Thyroid gland (tissue), 4 donors: Measurements from ENCODE around the gene FLRT2. TPM values are rescaled to one million over a fixed set of nuclear protein-coding genes. Genes with fewer than 3 reads are reported as not detected.

Experiments
- DNase-seq, 2 donors: peaks; one replicate each; pipeline ENCODE4 v3.0.0-alpha.2; 2019
- H3K27ac ChIP-seq, 3 donors: fragments of 200-600 bp; sonication (generic); 1 replicate in 2 of 3; 2 replicates in 1 of 3; pipeline ENCODE4 v1.5.1; 2016 to 2019; ENCODE audit warnings: mild to moderate bottlenecking in 1 of 3, moderate library complexity in 1 of 3
- H3K27me3 ChIP-seq: fragments of 200-600 bp; sonication (generic); one replicate; pipeline ENCODE4 v1.5.1; 2019
- H3K36me3 ChIP-seq, 2 donors: fragments of 200-600 bp; sonication (generic); one replicate each; pipeline ENCODE4 v1.5.1; 2016 to 2019
- H3K4me1 ChIP-seq, 2 donors: fragments of 200-600 bp; sonication (generic); one replicate each; pipeline ENCODE4 v1.5.1; 2017 to 2019
- H3K4me3 ChIP-seq, 3 donors: fragments of 200-600 bp; sonication (generic); replicated peaks in 1 of 3; 1 replicate in 2 of 3; 2 replicates in 1 of 3; pipeline ENCODE4 v1.5.1; 2016; ENCODE audit warnings: mild to moderate bottlenecking in 1 of 3
- H3K9me3 ChIP-seq: fragments of 200-600 bp; sonication (generic); one replicate; pipeline ENCODE4 v1.5.1; 2017
- POLR2A ChIP-seq, 2 donors: fragments of 450-650 bp; IDR thresholded peaks; one replicate each; pipeline ENCODE4 v1.6.1; 2017; ENCODE audit warnings: antibody characterized with exemption in 2 of 2, mild to moderate bottlenecking in 2 of 2, moderate library complexity in 1 of 2
- WGBS, 2 donors: methylation state at CpG; one replicate each; pipeline ENCODE4 v1.1.5; 2017; 5-methylcytosine and 5-hydroxymethylcytosine counted together
- intact Hi-C: fragments of 100-400 bp; cut with DNase I; formaldehyde crosslinking; loops from one replicate; pipeline ENCODE4 v1.15.1; 2023
- total RNA-seq, 4 donors: library from RNA; depleted of rRNA; stranded (reverse); fragments of >200 nt; gene quantifications; one replicate each; pipeline ENCODE4 v1.2.3, GENCODE V29; 2016
- TF ChIP-seq, protein P1 (sequence below), 6 experiments: fragments of 200-600 bp in 3 of 6; fragments of 450-650 bp in 3 of 6; sonication (generic) in 3 of 6; IDR thresholded peaks; one replicate each; pipeline ENCODE4 v1.5.1; 2016 to 2019; ENCODE audit warnings: antibody characterized with exemption in 6 of 6, mild to moderate bottlenecking in 2 of 6, inconsistent platforms in 1 of 6, moderate library complexity in 1 of 6

Gene FLRT2
- total RNA-seq, 4 donors from 2014 or later: 9.3 to 38.9 (median 23.5) TPM

DNA sequence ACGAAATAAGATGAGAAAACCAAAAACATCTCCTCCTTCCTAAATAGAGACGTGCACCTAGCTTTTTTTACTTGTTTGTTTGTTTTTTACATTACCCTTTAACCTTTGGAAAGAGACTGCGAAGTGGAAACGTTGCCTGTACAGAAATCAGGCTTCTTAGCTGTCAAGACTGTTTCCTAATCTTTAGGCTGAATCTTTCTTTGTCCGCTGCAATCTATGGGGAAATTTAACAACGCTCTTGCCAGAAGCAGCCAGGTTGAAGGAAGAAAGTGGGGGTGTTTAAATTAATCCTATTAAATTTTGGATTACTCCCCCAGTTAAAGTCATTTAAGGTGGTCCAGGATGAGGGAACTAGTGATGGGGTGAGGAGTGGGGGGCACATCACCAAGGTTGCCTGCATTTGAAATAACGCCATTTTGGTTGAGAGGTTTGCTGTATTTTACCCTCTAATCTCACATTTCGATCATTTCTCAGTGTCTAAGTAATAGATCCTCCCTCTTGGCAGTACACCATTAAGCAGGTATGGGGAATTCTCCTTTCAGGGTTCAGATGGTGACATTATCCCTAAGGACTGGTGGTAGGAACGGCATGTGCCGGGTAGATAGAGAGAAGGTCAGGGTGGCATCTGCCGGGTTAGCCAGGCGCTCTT lies 2.6 kb downstream of the FLRT2 start:
- intact Hi-C loops: no loop called here
- Histone ChIP-seq H3K27ac (peak overlapping the region in 2 of 3 donors; percentile 64 to 79), H3K4me3 (peak overlapping the region; percentile 43 to 67 (median 53)), H3K4me1 (peaks cover 7 to 44% of the 10 kb centered on the region in 2 donors), H3K27me3 (no peaks in the 10 kb centered on the region), H3K36me3 (no peaks in the 10 kb centered on the region), H3K9me3 (no peaks in the 10 kb centered on the region)
- TF ChIP-seq POLR2A (IDR thresholded peaks at IDR 0.05): no peak
- TF ChIP-seq, protein P1, sequence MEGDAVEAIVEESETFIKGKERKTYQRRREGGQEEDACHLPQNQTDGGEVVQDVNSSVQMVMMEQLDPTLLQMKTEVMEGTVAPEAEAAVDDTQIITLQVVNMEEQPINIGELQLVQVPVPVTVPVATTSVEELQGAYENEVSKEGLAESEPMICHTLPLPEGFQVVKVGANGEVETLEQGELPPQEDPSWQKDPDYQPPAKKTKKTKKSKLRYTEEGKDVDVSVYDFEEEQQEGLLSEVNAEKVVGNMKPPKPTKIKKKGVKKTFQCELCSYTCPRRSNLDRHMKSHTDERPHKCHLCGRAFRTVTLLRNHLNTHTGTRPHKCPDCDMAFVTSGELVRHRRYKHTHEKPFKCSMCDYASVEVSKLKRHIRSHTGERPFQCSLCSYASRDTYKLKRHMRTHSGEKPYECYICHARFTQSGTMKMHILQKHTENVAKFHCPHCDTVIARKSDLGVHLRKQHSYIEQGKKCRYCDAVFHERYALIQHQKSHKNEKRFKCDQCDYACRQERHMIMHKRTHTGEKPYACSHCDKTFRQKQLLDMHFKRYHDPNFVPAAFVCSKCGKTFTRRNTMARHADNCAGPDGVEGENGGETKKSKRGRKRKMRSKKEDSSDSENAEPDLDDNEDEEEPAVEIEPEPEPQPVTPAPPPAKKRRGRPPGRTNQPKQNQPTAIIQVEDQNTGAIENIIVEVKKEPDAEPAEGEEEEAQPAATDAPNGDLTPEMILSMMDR (IDR thresholded peaks at IDR 0.05): no peak
- WGBS, 2 donors: 1 to 2% methylated on average over 12 of the region's 12 CpGs
- no peak for DNase-seq

DNA sequence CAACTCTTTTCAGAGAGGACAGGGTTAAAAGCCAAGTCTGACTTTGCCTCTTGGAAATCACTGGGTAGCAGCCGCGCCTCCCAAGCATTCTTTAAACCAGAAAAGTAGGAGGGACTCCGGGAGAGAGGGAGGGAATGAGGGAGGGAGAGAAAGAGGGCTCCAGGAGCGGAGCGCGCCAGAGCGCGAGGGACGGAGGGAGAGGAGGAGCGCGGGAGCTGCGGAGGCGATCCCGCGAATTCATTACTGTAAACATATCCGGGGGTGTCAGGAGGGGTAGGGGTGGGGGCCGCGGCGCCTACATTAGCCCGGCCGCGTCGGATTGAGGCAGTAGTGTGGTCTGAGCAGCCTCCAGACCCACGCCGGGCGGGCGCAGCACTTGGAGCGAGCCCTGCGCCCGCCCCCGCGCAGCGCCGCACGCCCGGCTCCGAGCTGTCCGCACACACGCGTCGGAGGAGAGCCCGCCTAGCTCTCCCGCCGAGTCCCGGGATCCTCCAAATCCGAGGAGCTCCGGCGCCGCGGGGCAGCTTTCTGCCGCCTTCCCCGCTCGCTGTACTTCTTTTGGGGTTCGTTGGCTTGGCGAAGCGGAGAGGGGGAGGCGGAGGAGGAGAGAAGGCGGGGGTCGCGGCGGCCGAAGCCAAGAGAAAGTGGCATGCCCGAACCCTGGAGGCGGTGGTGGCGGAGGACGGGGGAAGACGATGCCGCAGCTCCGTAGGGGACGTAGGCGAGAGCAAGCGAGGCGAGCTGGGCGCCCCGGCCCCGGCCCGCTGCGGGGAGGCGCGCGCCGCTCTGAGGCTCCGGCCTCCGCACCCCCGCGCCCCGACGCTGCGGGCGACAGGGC lies 3.3 kb downstream of the FLRT2 start:
- peaks cover 4 to 37% of the 10 kb centered on the region in 2 donors for H3K4me1 ChIP-seq
- no peaks in the 10 kb centered on the region for H3K27me3 ChIP-seq
- H3K36me3 ChIP-seq: no peaks in the 10 kb centered on the region
- peak overlapping the region; percentile 23 to 79 (median 62) for H3K27ac ChIP-seq
- peak; percentile 75 to 79 for DNase-seq
- TF ChIP-seq, protein P1 (IDR thresholded peaks at IDR 0.05): no peak
- TF ChIP-seq POLR2A (IDR thresholded peaks at IDR 0.05): peak in 1 of 2 donors; percentile 78
- peak overlapping the region; percentile 43 to 67 (median 53) for H3K4me3 ChIP-seq
- H3K9me3 ChIP-seq: no peaks in the 10 kb centered on the region
- 1 to 3% methylated on average over 48 to 51 of the region's 90 CpGs for WGBS, 2 donors
- intact Hi-C loops: no loop called here

DNA sequence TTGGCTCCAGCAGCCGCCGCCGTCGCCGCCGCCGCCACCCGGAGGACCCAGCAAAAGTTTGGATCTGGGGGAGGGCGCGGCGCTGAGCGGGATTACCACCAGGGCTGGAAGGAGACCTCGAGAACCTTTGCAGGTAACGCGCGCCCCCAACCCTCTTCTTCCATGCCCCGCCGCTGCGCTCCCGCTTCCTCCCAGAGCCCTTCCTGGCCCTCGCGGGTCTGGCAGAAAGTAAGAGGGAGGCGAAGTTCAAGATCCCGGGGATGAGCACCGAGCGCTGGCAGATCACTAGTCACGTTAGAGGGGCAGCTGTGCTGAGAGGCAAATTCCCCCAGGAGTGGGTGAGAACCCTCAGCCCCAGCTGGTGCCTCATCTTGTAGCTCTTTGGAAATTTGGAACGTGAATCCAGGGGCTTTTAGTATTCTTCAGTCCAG lies 3.9 kb downstream of the FLRT2 start:
- WGBS, 2 donors: 0% methylated on average over 6 to 14 of the region's 28 CpGs
- no peaks in the 10 kb centered on the region for H3K9me3 ChIP-seq
- peak overlapping the region in 2 of 3 donors; percentile 62 to 79 for H3K27ac ChIP-seq
- intact Hi-C loops: no loop called here
- H3K27me3 ChIP-seq: no peaks in the 10 kb centered on the region
- peak; percentile 25 to 32 for DNase-seq
- TF ChIP-seq, protein P1 (IDR thresholded peaks at IDR 0.05): no peak
- TF ChIP-seq POLR2A (IDR thresholded peaks at IDR 0.05): no peak
- H3K36me3 ChIP-seq: no peaks in the 10 kb centered on the region
- peaks cover 4 to 33% of the 10 kb centered on the region in 2 donors for H3K4me1 ChIP-seq
- peak overlapping the region; percentile 43 to 67 (median 53) for H3K4me3 ChIP-seq

DNA sequence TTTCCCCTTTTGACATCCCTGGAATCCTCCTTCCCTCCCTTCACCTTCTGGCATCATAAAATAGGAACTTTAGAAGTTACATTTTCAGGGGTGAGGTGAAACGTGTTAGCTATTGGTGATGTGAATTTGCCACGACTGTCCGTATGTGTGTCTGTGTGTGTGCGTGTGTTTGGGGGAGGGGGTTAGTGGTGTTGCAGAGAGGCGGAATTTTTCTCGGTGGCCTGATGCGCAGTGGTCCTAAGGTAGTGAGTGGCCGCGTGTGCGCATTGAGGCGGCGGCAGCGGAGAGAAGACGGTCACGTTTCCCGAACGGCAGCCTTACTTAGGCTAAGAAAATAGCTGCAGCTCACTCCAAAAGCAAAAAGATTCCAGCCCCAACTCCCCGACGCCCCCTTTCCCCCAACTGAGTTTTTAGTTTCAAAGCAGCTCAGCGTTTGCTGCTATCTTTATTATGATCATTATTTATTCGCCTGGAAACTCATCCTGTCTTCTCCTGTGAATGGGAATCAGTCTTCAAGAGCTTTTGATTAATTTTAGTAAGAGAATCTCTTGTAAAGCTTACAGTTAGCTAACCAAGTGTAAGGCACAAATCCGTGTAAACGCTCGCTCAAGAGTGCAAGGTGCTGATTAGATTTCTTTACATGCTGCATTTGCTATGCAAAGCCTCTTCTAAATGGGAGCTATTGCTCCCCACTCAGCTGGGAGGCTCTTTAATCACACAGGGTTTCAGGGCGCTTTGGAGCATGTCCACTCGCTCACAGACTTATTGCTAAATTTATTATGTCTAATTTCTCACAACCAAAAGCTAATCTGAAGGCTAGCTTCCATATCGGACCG lies 4.7 kb downstream of the FLRT2 start:
- H3K9me3 ChIP-seq: no peaks in the 10 kb centered on the region
- H3K36me3 ChIP-seq: no peaks in the 10 kb centered on the region
- H3K4me3 ChIP-seq: peak overlapping the region; percentile 43 to 67 (median 53)
- no peaks in the 10 kb centered on the region for H3K27me3 ChIP-seq
- TF ChIP-seq, protein P1 (IDR thresholded peaks at IDR 0.05): no peak
- TF ChIP-seq POLR2A (IDR thresholded peaks at IDR 0.05): no peak
- 3 to 4% methylated on average over 28 of the region's 28 CpGs for WGBS, 2 donors
- H3K27ac ChIP-seq: peak overlapping the region in 2 of 3 donors; percentile 22 to 79
- peak; percentile 22 to 30 for DNase-seq
- intact Hi-C loops: no loop called here
- peaks cover 4 to 31% of the 10 kb centered on the region in 2 donors for H3K4me1 ChIP-seq
